Measurements from ENCODE around the gene SLC48A1. TPM values are rescaled to one million over a fixed set of nuclear protein-coding genes. Genes with fewer than 3 reads are reported as not detected.

The SLC48A1 gene
- total RNA-seq, 3 donors from 2014 or later (not counting 1 experiment from before 2014, with no cell fraction given): 2.0 to 4.4 (median 3.4) TPM

GRCh38 chr12:47739297-47739696 lies 33.7 kb upstream of the SLC48A1 start:
- 87% methylated on average over 3 of the region's 3 CpGs for WGBS (ENCODE audit: insufficient coverage)
- peaks cover 6% of the 10 kb centered on the region for H3K27me3 ChIP-seq (ENCODE audit: control insufficient read depth, insufficient read depth, low read length)
- no peak overlapping the region for H3K4me3 ChIP-seq (ENCODE audit: low read length)
- H3K27ac Mint-ChIP-seq: peak overlapping the region; percentile 46 to 54
- peaks cover 33% of the 10 kb centered on the region for H3K4me1 ChIP-seq (ENCODE audit: control insufficient read depth, insufficient read depth, low read length)
- DNase-seq (no peak), ATAC-seq (no peak)
- H3K4me1 Mint-ChIP-seq: peaks cover 17 to 38% of the 10 kb centered on the region in 2 donors
- TF ChIP-seq CTCF (IDR thresholded peaks at IDR 0.05): no peak
- H3K4me3 Mint-ChIP-seq: no peak overlapping the region
- H3K36me3 Mint-ChIP-seq: no peaks in the 10 kb centered on the region
- no peak overlapping the region for H3K27ac ChIP-seq (ENCODE audit: low read length)
- no peaks in the 10 kb centered on the region for H3K9me3 ChIP-seq (ENCODE audit: control insufficient read depth, insufficient read depth, low read length)
- intact Hi-C loops (cut with micrococcal nuclease): no loop called here
- no peaks in the 10 kb centered on the region for H3K36me3 ChIP-seq (ENCODE audit: control insufficient read depth, insufficient read depth, low read length)
- peaks cover 10 to 11% of the 10 kb centered on the region in 2 donors for H3K27me3 Mint-ChIP-seq (ENCODE audit: low read depth in 2 of 2)
- no peaks in the 10 kb centered on the region for H3K9me3 Mint-ChIP-seq

GRCh38 chr12:47739979-47740378 lies 33.1 kb upstream of the SLC48A1 start:
- Mint-ChIP-seq H3K36me3 (no peaks in the 10 kb centered on the region), H3K4me3 (peak overlapping the region; percentile 72), H3K27ac (peak overlapping the region; percentile 46 to 54), H3K9me3 (no peaks in the 10 kb centered on the region), H3K4me1 (peaks cover 17 to 38% of the 10 kb centered on the region in 2 donors), H3K27me3 (ENCODE audit: low read depth in 2 of 2) (peaks cover 17% of the 10 kb centered on the region in 2 donors)
- Histone ChIP-seq H3K36me3 (ENCODE audit: control insufficient read depth, insufficient read depth, low read length) (no peaks in the 10 kb centered on the region), H3K9me3 (ENCODE audit: control insufficient read depth, insufficient read depth, low read length) (no peaks in the 10 kb centered on the region), H3K27ac (ENCODE audit: low read length) (peak overlapping the region; percentile 51), H3K4me1 (ENCODE audit: control insufficient read depth, insufficient read depth, low read length) (peaks cover 33% of the 10 kb centered on the region), H3K4me3 (ENCODE audit: low read length) (no peak overlapping the region), H3K27me3 (ENCODE audit: control insufficient read depth, insufficient read depth, low read length) (peaks cover 6% of the 10 kb centered on the region)
- DNase-seq (no peak), ATAC-seq (peak in 2 of 3 donors; percentile 31 to 39)
- no peak for TF ChIP-seq CTCF (IDR thresholded peaks at IDR 0.05)
- intact Hi-C loops (cut with micrococcal nuclease): no loop called here
- WGBS (ENCODE audit: insufficient coverage): 66% methylated on average over 12 of the region's 12 CpGs

GRCh38 chr12:47740606-47741339 lies 32.3 kb upstream of the SLC48A1 start:
- Histone ChIP-seq H3K9me3 (ENCODE audit: control insufficient read depth, insufficient read depth, low read length) (no peaks in the 10 kb centered on the region), H3K4me1 (ENCODE audit: control insufficient read depth, insufficient read depth, low read length) (peaks cover 33% of the 10 kb centered on the region), H3K4me3 (ENCODE audit: low read length) (peak overlapping the region; percentile 5), H3K27me3 (ENCODE audit: control insufficient read depth, insufficient read depth, low read length) (peaks cover 6% of the 10 kb centered on the region), H3K27ac (ENCODE audit: low read length) (peak overlapping the region; percentile 51), H3K36me3 (ENCODE audit: control insufficient read depth, insufficient read depth, low read length) (no peaks in the 10 kb centered on the region)
- H3K4me1 Mint-ChIP-seq: peaks cover 17 to 38% of the 10 kb centered on the region in 2 donors
- no peaks in the 10 kb centered on the region for H3K9me3 Mint-ChIP-seq
- H3K27me3 Mint-ChIP-seq (ENCODE audit: low read depth in 2 of 2): peaks cover 18 to 19% of the 10 kb centered on the region in 2 donors
- peak overlapping the region in 1 of 2 donors; percentile 54 for H3K27ac Mint-ChIP-seq
- TF ChIP-seq CTCF (IDR thresholded peaks at IDR 0.05): no peak
- 43% methylated on average over 21 of the region's 21 CpGs for WGBS (ENCODE audit: insufficient coverage)
- peak overlapping the region; percentile 49 for H3K4me3 Mint-ChIP-seq
- peak in 1 of 2 donors; percentile 25 for DNase-seq
- peak in 2 of 3 donors; percentile 21 to 29 for ATAC-seq
- no peaks in the 10 kb centered on the region for H3K36me3 Mint-ChIP-seq
- intact Hi-C loops (cut with micrococcal nuclease): no loop called here
